HG02798 (cell line): ENCODE measurements around the gene IGSF23.

Source experiments
- ATAC-seq: cut with Tn5 transposase; IDR thresholded peaks from one replicate; pipeline ENCODE4 v1.9.1; 2021; ENCODE audit warnings: mild to moderate bottlenecking; ENCODE audit not compliant: unreplicated experiment, poor library complexity

The IGSF23 gene, protein sequence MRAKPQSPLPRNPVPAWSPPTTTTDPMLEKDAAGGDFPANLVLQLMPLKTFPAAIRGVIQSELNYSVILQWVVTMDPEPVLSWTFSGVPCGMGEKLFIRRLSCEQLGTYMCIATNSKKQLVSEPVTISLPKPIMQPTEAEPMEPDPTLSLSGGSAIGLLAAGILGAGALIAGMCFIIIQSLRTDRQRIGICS

DNA sequence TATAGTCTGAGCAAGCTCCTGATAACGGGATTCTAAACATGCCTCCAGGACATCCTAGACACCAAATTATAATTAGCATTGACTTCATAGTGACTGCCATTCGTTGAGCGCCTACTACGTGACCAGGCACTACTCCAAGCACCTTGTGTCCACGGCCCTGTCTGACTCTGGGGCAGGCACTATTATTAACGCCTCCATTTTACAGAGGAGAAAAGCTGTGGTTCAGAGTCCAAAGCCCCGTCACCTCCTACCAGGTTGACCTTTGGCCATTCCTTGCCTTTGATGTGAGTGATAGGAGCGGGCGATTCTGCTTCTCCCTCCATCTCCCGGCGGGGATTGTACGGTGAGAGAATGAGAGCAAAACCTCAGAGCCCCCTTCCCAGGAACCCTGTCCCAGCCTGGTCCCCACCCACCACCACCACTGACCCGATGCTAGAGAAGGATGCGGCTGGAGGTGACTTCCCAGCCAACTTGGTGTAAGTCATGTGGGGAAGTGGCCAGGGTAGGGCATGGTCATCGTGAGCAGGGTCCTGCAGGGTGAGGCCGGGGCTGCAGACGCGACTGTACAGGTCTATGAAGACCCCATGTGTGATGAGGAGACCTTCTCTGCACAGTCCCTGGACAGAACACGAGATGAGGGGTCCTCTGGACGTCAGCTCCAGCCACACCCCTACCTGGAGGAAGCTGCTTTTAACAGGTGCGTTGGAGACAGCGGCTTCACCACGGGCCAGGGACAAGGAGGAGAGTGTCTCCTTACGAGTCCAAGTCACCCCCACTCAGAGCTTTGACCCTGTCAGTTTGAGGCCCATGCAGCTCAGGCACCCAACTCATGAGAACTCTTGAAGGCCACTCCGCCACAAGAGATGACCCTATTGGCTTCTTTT, at the start of gene IGSF23:
Gene IGSF23 (plus strand): TSS at position 269 of the 884 bp plus-strand sequence. CDS start 83 bp downstream, at position 352.
- no peak for ATAC-seq

DNA sequence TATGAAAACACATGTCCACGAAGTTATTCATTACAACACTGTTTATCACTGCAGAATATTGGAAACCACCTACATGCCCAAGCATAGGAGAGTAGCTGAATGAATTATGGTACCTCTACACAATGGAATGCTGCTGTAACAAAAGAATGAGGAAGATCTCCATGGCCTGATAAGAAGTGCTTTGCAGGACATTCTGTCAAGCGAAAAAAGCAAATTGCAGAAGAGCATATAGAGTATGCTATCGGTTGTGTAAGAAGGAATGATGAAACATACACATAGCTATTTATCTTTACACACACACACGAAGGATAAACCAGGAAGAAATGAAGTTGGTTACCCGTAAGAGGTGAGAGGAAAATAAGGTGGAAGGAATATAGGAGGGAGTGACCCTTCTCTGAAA, 46.4 kb upstream of the IGSF23 start:
- ATAC-seq = no peak

DNA sequence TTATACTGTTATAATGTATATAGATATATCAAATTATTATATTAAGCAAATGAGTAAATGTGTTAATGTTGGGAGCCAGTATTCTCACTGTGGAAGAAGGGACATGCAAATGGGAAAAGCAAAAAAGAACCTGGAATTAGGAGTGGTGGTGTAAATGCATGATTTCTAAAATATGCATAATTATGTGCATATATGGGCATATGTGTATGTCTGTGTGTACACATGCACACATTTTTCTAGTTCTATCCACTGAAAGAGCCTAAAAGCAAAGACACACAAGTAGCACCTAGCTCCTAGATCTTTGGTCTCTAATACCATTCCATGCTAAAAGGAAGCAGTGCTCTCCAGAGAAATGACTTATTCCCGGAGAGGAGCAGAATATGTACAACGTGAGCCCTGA, 45.6 kb upstream of the IGSF23 start:
- ATAC-seq = no peak

DNA sequence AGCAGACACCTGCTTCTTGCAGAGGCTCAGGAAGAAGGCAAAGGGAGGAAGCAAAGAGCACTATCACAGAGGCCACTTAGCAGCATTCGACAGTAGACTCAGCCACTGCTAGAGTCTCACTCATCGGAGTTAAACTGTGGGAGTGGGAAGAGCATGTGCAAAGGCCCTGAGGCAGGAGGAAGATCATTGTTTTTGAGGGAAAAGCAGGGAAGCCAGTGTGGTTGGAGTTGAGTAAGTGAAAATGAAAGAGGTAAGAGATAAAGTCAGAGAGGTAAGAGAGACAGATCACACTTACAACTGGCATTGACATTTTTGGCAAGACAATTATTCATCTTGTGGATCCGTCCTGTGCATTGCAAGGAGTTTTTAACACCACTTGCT, 42.8 kb upstream of the IGSF23 start:
- ATAC-seq = no peak

DNA sequence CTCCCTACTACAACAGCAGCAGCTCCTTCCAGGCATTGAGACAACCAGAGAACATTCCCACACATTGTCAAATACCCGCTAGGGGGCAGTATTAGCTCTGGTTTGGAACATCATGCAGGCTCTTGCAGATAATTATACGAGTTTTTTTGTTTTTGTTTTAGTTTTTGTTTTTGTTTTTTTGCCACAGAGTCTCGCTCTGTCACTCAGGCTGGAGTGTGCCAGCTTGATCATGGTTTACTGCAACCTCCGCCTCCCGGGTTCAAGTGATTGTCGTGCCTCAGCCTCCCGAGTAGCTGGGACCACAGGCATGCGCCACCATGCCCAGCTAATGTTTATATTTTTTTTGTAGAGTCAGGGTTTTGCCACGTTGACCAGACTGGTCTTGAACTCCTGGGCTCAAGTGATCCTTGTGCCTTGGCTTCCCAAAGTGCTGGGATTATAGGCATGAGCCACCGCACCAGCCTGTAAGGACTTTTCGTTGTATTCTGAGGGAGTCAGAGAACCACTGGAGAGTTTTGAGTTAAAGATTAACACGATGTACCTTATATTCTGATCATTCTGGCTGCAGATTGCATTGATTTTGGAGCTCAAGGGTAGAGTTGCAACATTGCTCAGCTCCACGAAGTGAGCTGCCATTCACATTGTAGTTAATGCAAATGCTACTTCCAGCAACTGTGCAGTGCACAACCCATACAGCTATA, 42.2 kb upstream of the IGSF23 start:
- no peak for ATAC-seq

DNA sequence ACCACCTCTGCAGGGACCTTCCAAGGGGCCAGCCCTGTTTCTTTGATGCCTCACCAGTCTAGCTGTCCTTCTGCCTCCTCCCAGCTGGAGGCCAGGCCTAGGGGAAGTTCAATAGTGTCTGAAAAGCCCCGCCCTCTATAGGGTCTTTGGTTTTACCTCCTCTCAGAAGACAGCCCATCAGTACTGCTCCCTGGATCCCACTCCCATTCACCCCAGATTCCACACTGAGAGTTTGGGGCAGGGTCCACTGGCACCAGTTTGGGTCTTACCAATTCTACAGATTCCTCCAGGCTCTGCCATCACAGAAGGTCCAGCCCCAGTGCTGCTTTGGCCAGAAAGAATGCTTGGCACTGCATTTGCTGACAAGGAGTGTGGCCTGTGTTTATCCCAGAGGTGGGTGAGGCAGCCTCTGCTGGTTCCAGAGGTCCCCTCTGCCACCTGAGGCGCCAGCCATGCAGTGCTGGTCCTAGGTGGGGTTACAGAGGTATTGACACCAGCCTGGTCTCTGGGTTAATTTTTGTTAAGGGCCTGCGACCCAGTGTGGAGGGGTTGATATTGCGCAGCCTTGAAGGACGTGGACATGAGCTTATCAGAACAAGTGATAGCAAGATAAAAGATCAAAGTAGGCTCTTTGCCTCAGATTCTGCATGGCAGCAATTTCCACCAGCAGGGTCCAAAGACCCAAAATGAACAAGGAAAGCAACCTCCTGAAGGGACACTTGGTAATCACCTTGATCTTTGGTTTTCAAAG, 41.4 kb upstream of the IGSF23 start:
- ATAC-seq = no peak

DNA sequence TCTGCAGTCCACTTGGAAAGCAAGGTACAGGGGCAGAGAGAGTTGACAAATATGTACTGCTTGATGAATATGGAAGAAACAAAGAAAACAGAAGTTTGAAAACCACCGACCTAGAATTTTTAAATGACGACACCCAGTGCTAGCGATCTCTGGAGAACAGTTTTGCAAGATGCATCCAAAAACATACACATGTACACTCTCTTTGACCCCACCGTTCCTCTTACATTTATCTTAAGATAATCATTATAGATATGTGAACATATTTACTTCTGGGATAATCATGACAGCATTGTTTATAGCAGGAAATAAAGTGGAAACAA, 40.8 kb upstream of the IGSF23 start:
- no peak for ATAC-seq

DNA sequence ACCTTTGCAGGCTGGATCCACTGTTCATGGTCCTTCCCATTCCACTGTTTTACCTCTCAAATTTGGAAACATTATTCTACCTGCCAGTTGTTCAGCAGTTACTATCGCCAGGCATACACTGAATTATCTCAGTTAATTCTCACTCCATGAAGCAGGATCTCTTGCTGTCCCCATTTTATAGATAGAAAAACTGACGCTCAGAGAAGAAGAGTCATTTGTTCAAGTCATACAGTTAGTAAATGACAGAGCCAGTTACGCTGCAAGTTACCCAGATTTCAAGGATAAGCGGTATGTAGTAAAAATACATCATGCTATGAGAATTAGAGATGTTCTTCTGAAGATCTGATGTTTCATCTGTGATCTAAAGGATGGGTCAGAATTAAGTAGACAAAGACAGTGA, 40.2 kb upstream of the IGSF23 start:
- no peak for ATAC-seq

DNA sequence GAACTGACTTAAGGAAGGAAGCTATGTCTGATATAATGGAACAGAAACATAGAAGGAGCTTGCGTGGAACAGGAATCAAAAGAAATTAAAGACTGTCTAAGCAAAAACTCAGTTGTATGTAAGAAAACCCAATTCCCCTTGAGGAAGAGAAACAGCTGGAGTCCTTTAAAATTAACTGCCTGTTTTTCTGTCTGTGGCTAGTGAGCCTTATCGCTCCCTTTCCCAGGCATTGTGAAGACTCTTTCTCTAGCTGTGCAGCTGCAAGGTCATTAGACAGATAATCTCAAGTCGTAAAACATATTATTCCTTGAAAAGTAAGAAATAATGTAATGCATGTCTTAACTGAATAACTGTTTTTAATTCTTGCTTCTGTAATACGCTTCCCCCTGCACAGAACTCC, 39.7 kb upstream of the IGSF23 start:
- ATAC-seq = no peak

DNA sequence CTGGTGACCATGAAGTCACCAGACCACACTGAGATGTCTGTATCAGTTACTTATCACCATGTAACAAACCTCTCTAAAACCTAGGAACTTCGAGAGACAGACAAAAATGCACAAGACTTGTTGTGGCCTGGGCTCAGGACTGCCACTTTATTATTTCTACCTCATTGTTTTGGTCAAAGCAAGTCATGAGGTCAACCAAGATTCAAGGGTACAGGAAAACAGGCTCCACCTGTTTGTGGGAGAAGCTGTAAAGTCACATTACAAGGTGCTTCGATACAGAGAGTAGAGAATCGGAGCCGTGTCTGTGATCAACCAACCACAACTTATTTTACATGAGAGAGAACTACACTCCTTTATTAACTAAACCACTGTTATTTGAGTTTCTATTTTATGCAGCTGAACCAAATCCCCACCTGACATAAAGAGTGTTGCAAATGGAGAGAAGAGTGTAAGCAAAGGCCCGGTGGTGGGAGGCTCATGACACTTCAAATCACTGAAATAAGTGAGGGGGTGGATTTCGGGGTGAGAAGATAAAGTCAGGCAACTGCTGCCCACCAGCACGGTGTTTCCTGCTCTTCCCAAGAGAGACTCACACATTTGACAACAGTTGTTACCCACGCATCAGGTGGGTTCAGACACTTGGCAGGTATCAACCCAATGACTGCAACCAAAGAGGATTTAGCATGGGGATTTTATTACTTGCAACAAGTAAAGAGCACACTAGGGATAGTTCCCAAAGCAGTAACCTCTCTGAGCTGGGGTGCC, 39.0 kb upstream of the IGSF23 start:
- ATAC-seq = no peak

DNA sequence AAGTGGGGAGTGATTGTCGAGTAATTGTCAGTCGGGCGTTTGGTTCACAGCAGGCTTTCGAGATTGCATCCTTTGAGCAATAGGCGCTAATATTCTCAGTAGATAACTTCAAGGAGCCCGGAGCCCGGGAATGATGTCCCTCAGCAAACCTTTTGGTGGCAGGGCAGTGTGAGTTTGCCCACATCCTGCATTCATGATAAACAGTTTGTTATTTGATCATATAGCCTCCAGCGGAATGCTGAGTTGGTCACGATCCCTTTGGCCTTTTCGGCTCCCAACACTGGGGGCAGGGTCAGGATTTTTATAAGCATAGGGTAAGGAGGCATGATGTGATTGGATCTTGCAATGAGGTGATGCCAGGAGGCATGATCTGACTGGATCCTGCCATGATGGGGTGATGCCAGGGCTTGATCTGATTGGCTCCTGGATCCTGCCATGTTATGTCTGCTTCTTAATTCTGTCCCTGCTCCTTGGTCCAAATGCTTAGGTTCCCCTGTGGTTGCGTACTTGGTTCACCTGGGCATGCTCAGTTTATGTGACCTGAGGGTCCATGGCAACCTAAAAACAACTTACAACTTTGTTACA, 38.2 kb upstream of the IGSF23 start:
- ATAC-seq = no peak

DNA sequence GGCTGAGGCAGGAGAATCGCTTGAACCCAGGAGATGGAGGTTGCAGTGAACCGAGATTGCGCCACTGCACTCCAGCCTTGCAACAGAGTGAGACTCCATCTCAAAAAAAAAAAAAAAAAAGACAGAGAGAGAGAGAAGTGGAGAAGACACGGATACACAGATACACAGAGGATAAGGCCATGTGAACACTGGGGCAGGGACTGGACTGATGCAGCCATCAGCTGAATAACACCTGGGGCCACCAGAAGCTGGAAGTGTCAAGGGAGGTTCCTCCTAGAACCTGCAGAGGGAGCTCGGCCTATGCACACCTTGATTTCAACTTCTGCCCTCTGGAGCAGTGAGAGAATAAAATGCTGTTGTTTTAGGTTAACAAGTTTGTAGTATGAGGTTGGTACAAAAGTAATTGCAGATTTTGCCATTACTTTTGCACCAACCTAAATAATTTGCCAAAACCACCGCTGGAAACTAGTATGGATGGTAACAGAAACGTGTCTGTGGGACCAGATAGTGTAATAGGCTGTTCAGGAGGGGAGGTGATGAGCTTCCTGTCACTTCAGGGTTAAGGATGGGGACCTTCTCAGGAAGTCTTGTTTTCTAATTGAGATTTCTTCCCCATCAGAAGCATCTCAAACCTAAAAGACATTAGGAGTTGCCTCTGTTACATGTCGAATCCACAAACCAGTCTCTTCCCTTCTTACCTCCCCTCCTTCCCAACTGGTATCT, 36.4 kb upstream of the IGSF23 start:
- no peak for ATAC-seq

DNA sequence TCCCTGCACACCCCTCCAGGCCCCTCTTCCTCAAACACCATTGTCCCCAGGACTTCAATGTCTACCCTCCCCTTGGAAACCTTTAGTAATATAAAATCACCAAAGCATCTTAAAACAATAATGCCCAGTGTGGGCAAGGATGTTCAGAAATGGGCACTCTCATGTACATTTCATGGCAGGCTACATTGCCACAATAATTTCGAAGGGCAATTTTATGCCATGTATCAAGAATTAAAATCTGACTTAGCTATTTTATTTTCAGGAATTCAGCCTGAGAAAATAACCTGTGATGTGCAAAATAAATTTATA, 35.8 kb upstream of the IGSF23 start:
- ATAC-seq = no peak

DNA sequence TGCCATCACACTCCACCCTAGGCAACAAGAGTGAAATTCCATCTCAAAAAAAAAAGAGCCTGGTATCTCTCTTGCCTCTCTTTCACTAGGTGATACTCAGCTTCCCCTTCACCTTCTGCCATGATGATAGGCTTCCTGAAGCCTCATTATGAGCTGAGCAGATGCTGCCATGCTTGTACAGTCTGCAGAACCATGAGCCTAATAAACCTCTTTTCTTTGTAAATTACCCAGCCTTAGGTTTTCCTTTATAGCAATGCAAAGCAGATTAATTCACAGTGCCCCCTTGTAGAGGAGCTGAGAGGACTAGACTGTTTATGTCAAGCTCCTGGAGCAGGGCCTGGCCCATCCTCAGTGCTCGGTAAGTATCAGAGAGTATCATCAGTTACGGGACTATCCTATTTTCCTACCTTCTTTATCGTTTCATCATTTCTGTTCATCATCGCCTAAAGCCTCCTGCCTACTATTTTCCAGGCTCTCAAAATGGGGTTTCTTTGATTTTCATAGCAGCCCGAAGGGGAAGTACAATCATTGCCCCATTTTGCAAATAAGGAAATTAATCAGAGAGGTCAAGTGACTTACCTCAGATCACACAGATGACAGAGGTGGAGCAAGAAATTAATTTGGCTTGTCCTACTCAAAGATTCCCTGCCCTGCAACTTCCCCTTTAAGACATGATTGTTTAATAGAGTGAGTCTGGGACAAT, 33.5 kb upstream of the IGSF23 start:
- no peak for ATAC-seq

DNA sequence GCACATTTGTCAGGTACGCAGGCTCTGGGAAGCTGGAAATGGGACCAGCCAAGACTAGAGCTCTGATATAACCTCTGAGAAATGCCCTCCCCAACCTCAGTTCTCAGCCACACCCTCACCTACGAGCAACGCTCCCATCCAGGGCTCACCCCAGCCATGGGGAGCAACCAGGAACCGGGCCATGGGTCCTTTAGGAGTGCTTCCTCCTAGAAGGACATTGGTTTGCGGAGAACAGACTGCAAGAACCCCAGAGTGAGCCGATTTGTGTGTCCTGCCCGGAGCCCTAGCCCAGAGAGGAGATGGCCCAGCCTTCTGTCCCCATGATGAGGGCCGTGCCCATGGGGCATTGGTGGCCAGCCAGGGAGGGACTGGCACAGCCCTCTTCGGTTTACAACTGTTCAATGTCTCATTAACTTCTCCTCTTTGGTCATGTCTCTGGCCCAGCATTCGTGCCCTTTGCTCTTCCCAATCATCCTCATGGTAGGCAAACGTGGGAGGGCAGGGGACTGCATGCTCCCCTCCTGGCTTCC, 32.9 kb upstream of the IGSF23 start:
- ATAC-seq = no peak

DNA sequence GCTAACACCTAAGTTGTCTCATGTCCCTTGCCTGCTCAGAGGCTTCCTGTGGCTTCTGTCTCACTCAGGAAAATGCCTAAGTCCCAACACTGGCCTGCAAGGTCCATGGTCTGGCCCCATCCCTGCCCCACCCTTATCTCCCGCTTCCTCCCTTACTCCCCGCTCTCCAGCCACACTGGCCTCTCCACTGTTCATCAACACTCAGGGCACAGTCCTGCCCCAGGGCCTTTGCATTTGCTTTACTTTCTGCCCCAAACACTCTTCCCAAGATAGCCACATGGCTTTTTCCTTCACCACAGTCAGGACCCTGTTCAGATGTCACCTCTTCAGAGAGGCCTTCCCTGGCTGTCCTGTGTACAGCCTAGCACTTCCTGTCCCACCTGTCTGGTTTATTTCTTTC, 32.1 kb upstream of the IGSF23 start:
- ATAC-seq = no peak

DNA sequence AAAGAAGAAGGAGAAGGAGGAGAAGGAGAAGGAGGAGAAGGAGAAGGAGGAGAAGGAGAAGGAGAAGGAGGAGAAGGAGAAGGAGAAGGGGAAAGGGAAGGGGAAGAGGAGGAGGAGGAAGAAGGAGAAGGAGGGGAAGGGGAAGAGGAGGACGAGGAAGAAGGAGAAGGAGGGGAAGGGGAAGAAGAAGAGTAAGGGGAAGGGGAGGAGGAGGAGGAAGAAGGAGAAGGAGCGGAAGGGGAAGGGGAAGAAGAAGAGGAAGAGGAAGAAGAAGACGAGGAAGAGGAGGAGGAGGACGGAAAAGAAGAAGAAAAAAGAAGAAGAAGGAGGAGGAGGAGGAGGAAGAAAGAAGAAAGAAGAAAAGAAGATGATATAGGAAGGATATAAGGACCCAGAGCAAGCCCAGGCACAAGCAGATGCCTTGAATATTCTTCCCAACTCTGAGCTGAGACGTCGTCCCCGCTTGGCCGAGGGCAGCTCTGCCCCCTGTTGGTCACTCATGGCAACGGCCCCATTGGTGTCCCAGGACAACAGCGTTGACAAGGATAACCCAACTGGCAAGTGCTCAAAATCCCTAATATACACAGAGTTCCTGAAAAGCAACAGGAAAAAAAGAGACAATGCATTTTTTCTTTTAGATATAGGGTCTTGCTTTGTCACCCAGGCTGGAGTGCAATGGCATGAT, 30.6 kb upstream of the IGSF23 start:
- no peak for ATAC-seq
